ENCODE measurements around the gene PTGIS.

PTGIS gene

GRCh38 chr20:49529470-49529869, 38.5 kb downstream of the PTGIS start:
- peak; percentile 3 for DNase-seq (ENCODE audit: low spot score)

GRCh38 chr20:49526568-49526967, 41.4 kb downstream of the PTGIS start:
- no peak for DNase-seq (ENCODE audit: low spot score)

GRCh38 chr20:49526056-49526455, 41.9 kb downstream of the PTGIS start:
- DNase-seq (ENCODE audit: low spot score) = no peak

GRCh38 chr20:49523767-49524360, 44.1 kb downstream of the PTGIS start:
- no peak for DNase-seq (ENCODE audit: low spot score)

- no peak for DNase-seq (ENCODE audit: low spot score)
These were observed 46.6 kb downstream of the PTGIS start for GRCh38 chr20:49521356-49521755.

GRCh38 chr20:49519777-49520359, 48.1 kb downstream of the PTGIS start:
- no peak for DNase-seq (ENCODE audit: low spot score)

- DNase-seq (ENCODE audit: low spot score) = no peak
These were observed 48.7 kb downstream of the PTGIS start for GRCh38 chr20:49519212-49519712.

GRCh38 chr20:49518576-49518975, 49.4 kb downstream of the PTGIS start:
- no peak for DNase-seq (ENCODE audit: low spot score)

- no peak for DNase-seq (ENCODE audit: low spot score)
These were observed 50.2 kb downstream of the PTGIS start for GRCh38 chr20:49517805-49518100.

GRCh38 chr20:49516916-49517804, 50.8 kb downstream of the PTGIS start:
- no peak for DNase-seq (ENCODE audit: low spot score)

- no peak for DNase-seq (ENCODE audit: low spot score)
These were observed 52.4 kb downstream of the PTGIS start for GRCh38 chr20:49515586-49515985.

- DNase-seq (ENCODE audit: low spot score) = no peak
These were observed 54.4 kb downstream of the PTGIS start for GRCh38 chr20:49513517-49513916.

- DNase-seq (ENCODE audit: low spot score) = no peak
These were observed 54.9 kb downstream of the PTGIS start for GRCh38 chr20:49513009-49513408.

- no peak for DNase-seq (ENCODE audit: low spot score)
These were observed 56.0 kb downstream of the PTGIS start for GRCh38 chr20:49511788-49512525.

GRCh38 chr20:49510562-49511122, 57.3 kb downstream of the PTGIS start:
- no peak for DNase-seq (ENCODE audit: low spot score)

- DNase-seq (ENCODE audit: low spot score) = peak; percentile 38
These were observed 59.3 kb downstream of the PTGIS start for GRCh38 chr20:49508435-49509199.

- no peak for DNase-seq (ENCODE audit: low spot score)
These were observed 60.0 kb downstream of the PTGIS start for GRCh38 chr20:49507741-49508434.

GRCh38 chr20:49505518-49505917, 62.4 kb downstream of the PTGIS start:
- peak; percentile 83 for DNase-seq (ENCODE audit: low spot score)

- no peak for DNase-seq (ENCODE audit: low spot score)
These were observed 64.8 kb downstream of the PTGIS start for GRCh38 chr20:49503176-49503575.

- no peak for DNase-seq (ENCODE audit: low spot score)
These were observed 66.0 kb downstream of the PTGIS start for GRCh38 chr20:49501917-49502316.

- DNase-seq (ENCODE audit: low spot score) = no peak
These were observed 70.6 kb downstream of the PTGIS start for GRCh38 chr20:49497398-49497669.
